Natural killer cell (primary cell): ENCODE measurements around the gene NPHP4. TPM values are rescaled to one million over a fixed set of nuclear protein-coding genes. Genes with fewer than 3 reads are reported as not detected.

Source experiments
- ATAC-seq, 3 donors: fragments of 150-1000 bp in 2 of 3; fragments of 200-7000 bp in 1 of 3; cut with Tn5 transposase; 1 replicate in 1 of 3; 2 replicates in 2 of 3; pipeline ENCODE4 v1.10.0; 2021; ENCODE audit warnings: mild to moderate bottlenecking in 2 of 3, moderate library complexity in 2 of 3
- DNase-seq, 2 donors: peaks; one replicate each; pipeline versions ENCODE4 v3.0.0 to v3.0.0-alpha.2; 2013 to 2021; ENCODE audit warnings: mixed read lengths in 1 of 2
- H3K27ac ChIP-seq: one replicate; pipeline ENCODE4 v1.5.1; 2013; ENCODE audit warnings: mild to moderate bottlenecking, low read length
- H3K27me3 ChIP-seq: one replicate; pipeline ENCODE4 v1.6.1; 2013; ENCODE audit warnings: low read length; ENCODE audit not compliant: control insufficient read depth, insufficient read depth
- H3K36me3 ChIP-seq: one replicate; pipeline ENCODE4 v1.6.1; 2013; ENCODE audit warnings: low read length; ENCODE audit not compliant: control insufficient read depth, insufficient read depth
- H3K4me1 ChIP-seq: one replicate; pipeline ENCODE4 v1.6.1; 2013; ENCODE audit warnings: low read length; ENCODE audit not compliant: control insufficient read depth, insufficient read depth
- H3K4me3 ChIP-seq: one replicate; pipeline ENCODE4 v1.5.1; 2013; ENCODE audit warnings: low read length
- H3K9me3 ChIP-seq: one replicate; pipeline ENCODE4 v1.6.1; 2013; ENCODE audit warnings: low read length; ENCODE audit not compliant: control insufficient read depth, insufficient read depth
- H3K27ac Mint-ChIP-seq, 2 donors: one replicate each; pipeline ENCODE4 v1.8.0; 2022; ENCODE audit warnings: mild to moderate bottlenecking in 2 of 2, mixed read lengths in 2 of 2, moderate library complexity in 1 of 2
- H3K27me3 Mint-ChIP-seq, 2 donors: one replicate each; pipeline ENCODE4 v1.8.0; 2022; ENCODE audit warnings: low read depth in 2 of 2, mixed read lengths in 2 of 2
- H3K36me3 Mint-ChIP-seq: one replicate; pipeline ENCODE4 v1.8.0; 2022; ENCODE audit warnings: mixed read lengths
- H3K4me1 Mint-ChIP-seq, 2 donors: one replicate each; pipeline ENCODE4 v1.8.0; 2022; ENCODE audit warnings: mixed read lengths in 2 of 2
- H3K4me3 Mint-ChIP-seq: one replicate; pipeline ENCODE4 v1.8.0; 2022; ENCODE audit warnings: mild to moderate bottlenecking, moderate library complexity, mixed read lengths
- H3K9me3 Mint-ChIP-seq, 2 donors: one replicate each; pipeline ENCODE4 v1.8.0; 2022; ENCODE audit warnings: mixed read lengths in 2 of 2
- WGBS: methylation state at CpG from one replicate; pipeline ENCODE4 v1.1.7; 2013; ENCODE audit warnings: missing lambda C conversion rate; ENCODE audit not compliant: insufficient coverage; 5-methylcytosine and 5-hydroxymethylcytosine counted together
- intact Hi-C: fragments of 100-400 bp; cut with micrococcal nuclease; formaldehyde crosslinking; loops from one replicate; pipeline ENCODE4 v1.14.2; 2022
- total RNA-seq, 4 donors: library from RNA; stranded (reverse); fragments of 120-200 nt in 1 of 4; gene quantifications; one replicate each; pipeline versions ENCODE4 v1.2.3 to v1.2.4, GENCODE V29; 2013 to 2022
- TF ChIP-seq, protein P1 (sequence below): fragments of 200-600 bp; IDR thresholded peaks from one replicate; pipeline ENCODE4 v1.8.0; 2022; ENCODE audit warnings: antibody characterized with exemption

NPHP4 gene
- total RNA-seq, 3 donors from 2014 or later (not counting 1 experiment from before 2014, with no cell fraction given), result 6.3 to 14.7 (median 10.1) TPM

DNA sequence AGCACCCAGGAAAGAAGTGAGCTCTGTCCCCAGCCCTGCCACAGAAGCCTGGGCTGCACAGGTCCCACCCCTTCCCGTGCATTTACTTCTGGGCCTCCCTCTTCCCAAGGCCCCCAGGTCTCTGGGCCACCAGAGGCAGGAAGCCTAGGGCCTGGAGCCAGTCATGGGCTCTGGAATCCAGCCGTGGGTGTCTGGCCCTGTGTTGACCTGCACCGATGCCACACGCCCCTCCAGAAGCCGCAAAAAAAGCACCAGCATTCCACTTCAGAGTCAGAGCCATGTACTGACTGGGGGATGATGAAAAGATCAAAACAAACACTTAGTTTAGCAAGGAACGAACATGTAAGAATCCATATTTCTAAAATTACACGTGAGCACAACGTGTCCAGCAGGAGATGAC lies 141.7 kb downstream of the NPHP4 start:
- intact Hi-C loops, result no loop called here
- H3K36me3 ChIP-seq, result no peaks in the 10 kb centered on the region
- Mint-ChIP-seq H3K9me3 (no peaks in the 10 kb centered on the region), H3K4me3 (no peak overlapping the region), H3K27me3 (peaks cover 0 to 6% of the 10 kb centered on the region in 2 donors), H3K36me3 (no peaks in the 10 kb centered on the region), H3K4me1 (no peaks in the 10 kb centered on the region), H3K27ac (no peak overlapping the region)
- ATAC-seq (no peak), DNase-seq (no peak)
- TF ChIP-seq, protein P1, sequence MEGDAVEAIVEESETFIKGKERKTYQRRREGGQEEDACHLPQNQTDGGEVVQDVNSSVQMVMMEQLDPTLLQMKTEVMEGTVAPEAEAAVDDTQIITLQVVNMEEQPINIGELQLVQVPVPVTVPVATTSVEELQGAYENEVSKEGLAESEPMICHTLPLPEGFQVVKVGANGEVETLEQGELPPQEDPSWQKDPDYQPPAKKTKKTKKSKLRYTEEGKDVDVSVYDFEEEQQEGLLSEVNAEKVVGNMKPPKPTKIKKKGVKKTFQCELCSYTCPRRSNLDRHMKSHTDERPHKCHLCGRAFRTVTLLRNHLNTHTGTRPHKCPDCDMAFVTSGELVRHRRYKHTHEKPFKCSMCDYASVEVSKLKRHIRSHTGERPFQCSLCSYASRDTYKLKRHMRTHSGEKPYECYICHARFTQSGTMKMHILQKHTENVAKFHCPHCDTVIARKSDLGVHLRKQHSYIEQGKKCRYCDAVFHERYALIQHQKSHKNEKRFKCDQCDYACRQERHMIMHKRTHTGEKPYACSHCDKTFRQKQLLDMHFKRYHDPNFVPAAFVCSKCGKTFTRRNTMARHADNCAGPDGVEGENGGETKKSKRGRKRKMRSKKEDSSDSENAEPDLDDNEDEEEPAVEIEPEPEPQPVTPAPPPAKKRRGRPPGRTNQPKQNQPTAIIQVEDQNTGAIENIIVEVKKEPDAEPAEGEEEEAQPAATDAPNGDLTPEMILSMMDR, result no peak
- 80% methylated on average over 8 of the region's 8 CpGs for WGBS
- H3K9me3 ChIP-seq, result no peaks in the 10 kb centered on the region
- no peak overlapping the region for H3K4me3 ChIP-seq
- no peak overlapping the region for H3K27ac ChIP-seq
- no peaks in the 10 kb centered on the region for H3K27me3 ChIP-seq
- H3K4me1 ChIP-seq, result no peaks in the 10 kb centered on the region

DNA sequence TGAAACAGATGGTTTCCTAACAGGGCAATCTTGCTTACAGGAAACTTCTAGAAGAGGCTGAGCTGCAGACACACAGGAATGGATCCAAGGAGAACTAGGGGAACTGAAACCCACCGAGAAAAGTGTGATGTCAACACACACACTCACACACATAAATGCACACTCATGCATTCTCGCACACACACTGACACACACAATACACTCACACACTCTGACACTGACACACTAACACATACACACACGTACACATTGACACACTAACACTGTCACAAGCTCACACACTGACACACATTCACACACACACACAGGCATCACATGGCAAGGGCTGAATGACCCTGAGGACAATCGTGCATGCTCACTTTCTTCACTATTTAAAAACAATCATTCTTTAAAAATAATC lies 142.7 kb downstream of the NPHP4 start:
- Mint-ChIP-seq H3K36me3 (no peaks in the 10 kb centered on the region), H3K27ac (no peak overlapping the region), H3K27me3 (peaks cover 0 to 6% of the 10 kb centered on the region in 2 donors), H3K4me3 (no peak overlapping the region), H3K4me1 (no peaks in the 10 kb centered on the region), H3K9me3 (no peaks in the 10 kb centered on the region)
- Histone ChIP-seq H3K4me3 (no peak overlapping the region), H3K27ac (no peak overlapping the region), H3K4me1 (no peaks in the 10 kb centered on the region), H3K36me3 (no peaks in the 10 kb centered on the region), H3K27me3 (no peaks in the 10 kb centered on the region), H3K9me3 (no peaks in the 10 kb centered on the region)
- DNase-seq (no peak), ATAC-seq (no peak)
- 71% methylated on average over 4 of the region's 4 CpGs for WGBS
- intact Hi-C loops, result no loop called here
- TF ChIP-seq, protein P1, result no peak

DNA sequence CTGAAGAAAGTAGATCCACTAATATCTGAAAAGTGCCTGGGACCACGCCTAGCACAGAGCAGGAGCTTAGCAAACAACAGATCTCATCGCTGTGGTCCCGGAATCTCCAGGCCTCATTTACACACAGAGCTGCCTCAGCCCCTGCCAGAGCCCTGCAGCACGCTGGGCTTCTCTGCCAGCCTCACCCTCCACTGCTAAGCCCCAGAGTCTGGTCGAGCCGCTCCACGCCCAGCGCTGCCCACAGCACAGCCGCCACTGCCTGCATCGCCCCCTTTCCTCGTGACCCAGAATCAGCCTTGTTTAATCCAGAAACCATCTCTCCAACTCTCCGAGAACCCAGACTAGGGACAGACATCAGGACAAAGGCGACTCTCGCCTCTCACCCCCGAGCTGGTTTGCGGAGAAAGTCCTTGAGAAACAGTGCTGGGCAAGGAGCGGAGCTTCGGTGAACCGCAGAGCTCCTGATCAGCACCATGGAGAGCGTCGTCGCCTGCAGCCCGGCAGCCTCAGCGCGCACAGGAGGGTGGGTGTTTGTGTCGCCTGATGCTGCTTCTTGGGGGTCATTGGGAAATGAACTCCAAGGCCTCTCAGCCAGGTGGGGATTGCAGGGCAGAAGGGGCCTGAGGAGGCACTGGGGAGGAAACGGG lies 145.1 kb downstream of the NPHP4 start:
- TF ChIP-seq, protein P1, result no peak
- Histone ChIP-seq H3K27me3 (no peaks in the 10 kb centered on the region), H3K27ac (no peak overlapping the region), H3K4me1 (no peaks in the 10 kb centered on the region), H3K9me3 (no peaks in the 10 kb centered on the region), H3K4me3 (no peak overlapping the region), H3K36me3 (no peaks in the 10 kb centered on the region)
- no peaks in the 10 kb centered on the region for H3K9me3 Mint-ChIP-seq
- peak in 1 of 2 donors; percentile 17 for DNase-seq
- 42% methylated on average over 27 of the region's 27 CpGs for WGBS
- intact Hi-C loops, result no loop called here
- H3K27ac Mint-ChIP-seq, result no peak overlapping the region
- H3K4me3 Mint-ChIP-seq, result no peak overlapping the region
- no peaks in the 10 kb centered on the region for H3K4me1 Mint-ChIP-seq
- no peak for ATAC-seq
- no peaks in the 10 kb centered on the region for H3K36me3 Mint-ChIP-seq
- H3K27me3 Mint-ChIP-seq, result peaks cover 0 to 6% of the 10 kb centered on the region in 2 donors

DNA sequence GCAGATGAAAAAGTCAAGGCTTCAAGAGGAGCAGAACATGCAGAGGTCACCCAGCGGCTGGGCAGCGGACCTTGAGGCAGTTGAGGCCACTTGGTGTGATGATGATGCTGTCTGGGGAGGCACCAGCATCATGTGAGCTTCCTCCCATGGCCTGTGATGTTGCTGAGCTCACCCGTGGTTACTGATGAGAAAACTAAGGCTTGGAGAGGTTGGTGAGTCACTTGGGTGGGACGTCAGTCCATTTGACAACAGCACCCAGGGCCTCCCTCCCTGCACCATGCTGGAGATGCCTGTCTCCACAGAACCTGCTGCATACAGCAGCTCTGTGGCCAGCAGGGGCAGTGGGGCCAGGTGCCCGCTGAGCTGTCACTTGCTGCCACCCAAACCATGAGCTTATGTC lies 146.8 kb downstream of the NPHP4 start:
- H3K4me3 Mint-ChIP-seq, result no peak overlapping the region
- ATAC-seq, result no peak
- H3K27ac Mint-ChIP-seq, result no peak overlapping the region
- no peak overlapping the region for H3K27ac ChIP-seq
- no peak overlapping the region for H3K4me3 ChIP-seq
- no peaks in the 10 kb centered on the region for H3K36me3 Mint-ChIP-seq
- no peaks in the 10 kb centered on the region for H3K9me3 Mint-ChIP-seq
- H3K4me1 ChIP-seq, result no peaks in the 10 kb centered on the region
- DNase-seq, result no peak
- 70% methylated on average over 5 of the region's 5 CpGs for WGBS
- H3K36me3 ChIP-seq, result no peaks in the 10 kb centered on the region
- no peaks in the 10 kb centered on the region for H3K9me3 ChIP-seq
- intact Hi-C loops, result no loop called here
- no peaks in the 10 kb centered on the region for H3K27me3 ChIP-seq
- TF ChIP-seq, protein P1, result no peak
- H3K4me1 Mint-ChIP-seq, result no peaks in the 10 kb centered on the region
- H3K27me3 Mint-ChIP-seq, result peaks cover 0 to 6% of the 10 kb centered on the region in 2 donors
